Stimulated activated CD4-positive, alpha-beta T cell treated with anti-CD3 and anti-CD28 coated beads, Interleukin-4, amount 100 ng/mL, for 4 hours (primary cell): ENCODE results near the gene BBIP1.

Experiments
- DNase-seq, 2 experiments: peaks; one replicate each; pipeline ENCODE4 v3.0.0-alpha.2; 2020

BBIP1 gene

GRCh38 chr10:110918643-110919348 is at the start of gene BBIP1:
TSS of gene BBIP1 (minus strand) at chr10:110919180. CDS start at chr10:110918157, 1,023 bp downstream.
- DNase-seq, result no peak

GRCh38 chr10:110967645-110968044 is 48.7 kb upstream of the BBIP1 start:
- DNase-seq, result no peak

GRCh38 chr10:110967009-110967630 is 48.1 kb upstream of the BBIP1 start:
- DNase-seq, result no peak

GRCh38 chr10:110966146-110966545 is 47.2 kb upstream of the BBIP1 start:
- no peak for DNase-seq

DNA sequence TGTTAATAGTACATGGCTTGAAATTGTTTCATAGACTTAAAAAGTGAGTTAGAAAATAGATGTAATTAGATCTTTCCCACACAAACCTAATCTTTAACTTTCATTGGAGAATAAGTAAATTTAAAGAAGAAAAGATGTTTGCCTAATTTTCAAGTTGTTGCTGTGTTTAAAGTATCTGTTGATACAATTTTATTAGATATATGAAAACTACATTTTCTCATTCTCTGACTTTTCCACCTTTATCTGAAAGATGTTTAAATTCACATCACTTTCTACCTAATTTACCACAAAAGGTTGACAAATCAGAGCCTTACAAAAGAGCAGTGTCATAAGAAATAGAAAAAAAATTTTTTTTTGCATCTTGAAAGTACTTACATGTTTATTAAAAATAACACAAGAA is 46.2 kb upstream of the BBIP1 start:
- DNase-seq, result no peak

DNA sequence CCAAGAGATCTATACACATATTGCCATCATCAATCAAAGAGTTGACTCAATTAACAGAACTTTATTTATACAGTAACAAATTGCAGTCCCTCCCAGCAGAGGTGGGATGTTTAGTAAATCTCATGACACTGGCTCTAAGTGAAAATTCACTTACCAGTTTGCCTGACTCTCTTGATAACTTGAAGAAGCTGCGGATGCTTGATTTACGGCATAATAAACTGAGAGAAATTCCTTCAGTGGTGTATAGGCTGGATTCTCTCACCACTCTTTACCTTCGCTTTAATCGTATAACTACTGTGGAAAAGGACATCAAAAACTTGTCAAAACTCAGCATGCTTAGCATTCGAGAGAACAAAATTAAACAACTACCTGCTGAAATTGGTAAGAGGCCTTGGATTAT is 45.7 kb upstream of the BBIP1 start:
- no peak for DNase-seq

GRCh38 chr10:110963162-110963561 is 44.2 kb upstream of the BBIP1 start:
- no peak for DNase-seq

DNA sequence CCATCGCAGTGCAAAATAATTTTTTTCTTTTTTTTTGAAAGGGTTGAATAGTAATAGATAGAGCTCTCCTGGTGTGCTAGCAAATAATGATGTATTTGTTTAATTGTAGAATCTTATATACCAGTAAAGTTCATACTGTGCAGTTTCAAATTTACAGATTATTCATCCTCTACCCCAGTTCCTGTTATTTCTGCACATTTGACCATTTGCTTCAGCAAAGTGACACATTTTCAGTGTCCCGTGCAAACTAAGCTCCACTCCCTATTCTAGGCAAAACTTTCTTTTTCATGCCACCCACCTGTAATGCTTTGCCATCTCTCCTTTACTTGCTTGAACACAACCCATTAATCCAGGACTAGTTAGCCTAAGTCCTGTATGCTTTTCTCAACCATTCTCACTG is 43.5 kb upstream of the BBIP1 start:
- no peak for DNase-seq

DNA sequence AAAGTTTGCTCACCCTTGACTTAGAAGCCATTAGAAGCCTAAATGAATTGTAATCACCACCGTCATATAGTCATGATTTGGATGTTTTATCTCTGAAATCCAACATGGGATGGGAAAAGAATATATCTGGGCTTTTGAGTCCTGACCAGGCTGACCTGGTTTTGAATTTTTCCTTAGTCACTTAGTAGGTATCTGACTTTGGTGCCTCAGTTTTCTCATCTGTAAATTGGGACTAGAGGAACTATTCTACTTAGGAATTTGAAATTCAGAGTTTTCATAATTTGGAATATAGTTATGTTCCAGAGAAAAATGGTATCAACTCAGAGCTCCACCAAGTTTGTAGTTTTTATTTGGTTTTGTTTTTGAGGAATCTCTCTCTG is 41.3 kb upstream of the BBIP1 start:
- DNase-seq, result no peak

GRCh38 chr10:110959379-110960332 is 40.7 kb upstream of the BBIP1 start:
- DNase-seq, result no peak

GRCh38 chr10:110957606-110958005 is 38.6 kb upstream of the BBIP1 start:
- DNase-seq, result no peak

DNA sequence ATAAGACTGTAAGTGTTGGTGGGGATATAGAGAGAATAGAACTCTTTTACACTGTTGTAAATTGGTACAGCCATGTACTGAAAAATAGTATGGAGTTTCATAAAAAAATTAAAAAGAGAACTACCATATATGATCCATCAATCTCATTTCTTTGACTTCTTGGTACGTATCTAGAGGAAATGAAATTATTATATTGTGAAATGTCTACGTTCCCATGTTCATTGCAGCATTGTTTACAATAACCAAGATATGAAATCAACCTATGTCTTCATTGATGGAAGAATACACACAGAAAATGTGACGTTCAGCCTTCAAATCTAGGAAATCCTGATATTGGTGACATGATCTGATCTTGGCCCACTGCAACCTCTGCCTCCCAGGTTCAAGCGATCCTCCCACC is 32.4 kb upstream of the BBIP1 start:
- DNase-seq, result no peak

DNA sequence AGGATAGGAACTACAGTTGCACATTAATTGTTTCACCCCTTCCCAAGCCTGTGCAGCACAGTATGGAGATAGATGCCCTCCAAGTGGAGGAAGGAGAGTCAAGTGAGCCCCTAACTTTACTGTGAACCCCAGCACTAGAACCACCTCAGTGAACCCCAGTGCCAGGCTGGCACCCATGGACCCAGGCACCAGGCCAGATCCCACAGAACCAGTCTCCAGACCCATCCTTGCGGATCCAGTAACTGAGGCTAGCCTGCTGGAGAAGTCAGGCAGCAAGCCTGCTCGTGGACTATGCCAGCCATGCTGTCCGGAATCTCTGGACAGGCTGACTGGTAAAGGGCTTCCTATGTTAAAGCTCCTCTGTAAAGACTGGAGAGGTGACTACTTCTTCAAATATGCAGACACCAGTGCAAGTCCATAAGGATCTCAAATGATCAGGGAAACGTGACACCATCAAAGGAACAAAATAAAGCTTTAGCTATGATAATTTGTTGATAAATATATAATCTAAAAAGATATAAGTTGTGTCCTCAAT is 28.1 kb upstream of the BBIP1 start:
- DNase-seq, result no peak

- no peak for DNase-seq
Observed at GRCh38 chr10:110946496-110946895, 27.5 kb upstream of the BBIP1 start.

- no peak for DNase-seq
Observed at GRCh38 chr10:110944792-110945396, 25.9 kb upstream of the BBIP1 start.

- DNase-seq, result no peak
Observed at GRCh38 chr10:110939419-110939818, 20.4 kb upstream of the BBIP1 start.

DNA sequence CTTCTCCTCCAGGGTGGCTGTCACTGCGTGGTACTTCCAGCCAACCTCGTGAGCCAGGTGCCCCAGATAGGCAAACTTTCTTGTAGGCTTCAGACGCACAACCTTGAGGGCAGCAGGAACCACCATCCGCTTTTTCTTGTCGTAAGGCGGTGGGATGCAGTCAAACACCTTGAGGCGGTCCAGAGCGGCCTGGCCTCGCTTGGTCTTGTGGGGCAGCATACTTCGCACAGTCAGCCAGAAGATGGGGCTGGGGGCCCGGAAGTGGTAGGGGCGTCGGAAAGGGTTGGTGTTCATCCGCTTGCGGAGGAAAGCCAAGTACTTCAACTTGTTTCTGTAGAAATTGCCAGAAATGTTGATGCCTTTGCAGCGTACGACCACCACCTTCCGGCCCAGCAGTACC is 17.8 kb upstream of the BBIP1 start:
- DNase-seq, result no peak

- no peak for DNase-seq
Observed at GRCh38 chr10:110932505-110933180, 13.7 kb upstream of the BBIP1 start.

DNA sequence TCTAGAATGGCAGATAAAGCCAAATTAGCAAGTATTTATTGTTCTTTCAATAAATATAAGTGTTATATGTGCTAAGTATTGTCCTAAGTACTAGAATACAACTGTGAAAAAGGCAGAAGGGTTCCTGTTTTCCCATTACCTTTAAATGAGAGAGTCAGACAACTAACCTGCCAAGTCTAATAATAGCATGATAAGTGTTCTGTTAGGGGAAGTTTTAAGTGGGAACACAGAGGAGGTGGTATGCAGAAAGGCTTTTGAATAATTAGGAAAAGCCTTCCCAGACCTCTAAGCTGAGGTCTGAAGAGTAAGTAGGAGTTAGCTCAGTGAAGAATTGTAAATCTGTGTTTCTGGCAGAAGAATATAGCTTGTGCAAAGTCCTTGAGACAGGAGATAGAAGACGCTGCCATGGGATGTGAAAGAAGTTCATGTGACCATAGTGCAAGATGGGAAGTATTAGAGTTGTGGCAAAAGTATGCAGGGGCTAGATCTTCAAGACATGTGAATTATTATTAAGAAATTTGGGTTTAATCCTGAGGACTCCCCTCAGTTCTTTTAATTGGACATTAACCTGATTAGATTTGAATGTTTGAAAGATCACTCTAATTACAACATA is 12.9 kb upstream of the BBIP1 start:
- no peak for DNase-seq

- no peak for DNase-seq
Observed at GRCh38 chr10:110927461-110927860, 8.5 kb upstream of the BBIP1 start.

GRCh38 chr10:110923856-110924493 is 5.0 kb upstream of the BBIP1 start:
- no peak for DNase-seq
